ENCODE measurements around the gene NR1H2.

The NR1H2 gene

DNA sequence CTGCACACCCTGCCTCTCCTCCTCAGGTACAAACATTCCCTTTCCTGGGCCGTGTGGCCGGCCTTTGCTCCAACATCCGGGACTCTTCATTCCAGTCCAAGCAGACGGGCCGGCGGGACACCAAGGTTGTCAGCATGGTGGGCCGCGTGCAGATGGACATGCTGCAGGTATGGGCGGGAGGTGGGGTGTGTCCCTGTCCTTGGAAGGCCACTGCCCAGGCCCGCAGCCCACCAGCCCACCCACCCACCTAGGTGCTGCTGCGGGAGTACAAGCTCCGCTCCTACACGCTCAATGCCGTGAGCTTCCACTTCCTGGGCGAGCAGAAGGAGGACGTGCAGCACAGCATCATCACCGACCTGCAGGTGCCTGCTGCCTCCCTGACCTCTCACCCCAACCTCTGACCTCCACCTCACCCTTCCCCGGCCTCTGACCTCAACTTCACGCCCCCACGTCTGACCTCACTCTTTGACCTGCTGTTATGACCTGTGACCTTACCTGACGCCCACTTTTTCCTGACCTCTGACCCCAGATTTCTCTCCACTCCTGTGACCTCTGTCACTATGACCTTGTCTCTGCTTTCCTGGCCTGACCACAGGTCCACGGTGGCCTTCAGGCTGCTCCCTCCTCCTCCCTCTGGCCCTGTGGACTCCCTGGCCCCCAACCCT is 30.0 kb downstream of the NR1H2 start:
- no peak for DNase-seq

DNA sequence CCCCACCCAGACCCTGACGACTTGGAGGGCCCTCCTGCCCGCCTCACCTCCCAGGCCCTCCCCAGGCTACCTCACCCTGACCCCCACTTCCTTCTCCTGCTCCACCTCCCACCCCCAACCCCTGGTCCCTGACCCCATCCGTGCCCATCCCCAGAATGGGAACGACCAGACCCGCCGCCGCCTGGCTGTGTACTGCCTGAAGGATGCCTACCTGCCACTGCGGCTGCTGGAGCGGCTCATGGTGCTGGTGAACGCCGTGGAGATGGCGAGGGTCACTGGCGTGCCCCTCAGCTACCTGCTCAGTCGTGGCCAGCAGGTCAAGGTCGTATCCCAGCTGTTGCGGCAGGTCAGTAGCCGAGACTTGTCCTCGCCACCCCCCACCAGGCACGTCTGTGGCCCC is 30.6 kb downstream of the NR1H2 start:
- DNase-seq = no peak

DNA sequence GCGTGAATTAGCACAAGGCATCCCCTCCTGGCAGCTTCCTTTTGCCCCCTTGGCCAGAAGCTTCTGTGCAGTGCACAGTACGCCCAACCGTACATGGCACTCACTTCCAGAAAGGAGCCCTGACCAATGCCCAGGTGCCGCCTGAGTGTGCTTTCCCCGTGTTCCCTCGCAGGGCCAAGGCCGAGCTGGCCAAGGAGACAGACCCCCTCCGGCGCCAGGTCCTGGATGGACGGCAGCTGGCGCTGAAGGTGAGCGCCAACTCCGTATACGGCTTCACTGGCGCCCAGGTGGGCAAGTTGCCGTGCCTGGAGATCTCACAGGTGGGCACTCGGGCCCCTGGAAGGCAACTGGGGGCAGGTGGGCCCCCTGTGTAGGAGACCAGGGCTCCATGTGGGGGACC is 33.1 kb downstream of the NR1H2 start:
- no peak for DNase-seq

DNA sequence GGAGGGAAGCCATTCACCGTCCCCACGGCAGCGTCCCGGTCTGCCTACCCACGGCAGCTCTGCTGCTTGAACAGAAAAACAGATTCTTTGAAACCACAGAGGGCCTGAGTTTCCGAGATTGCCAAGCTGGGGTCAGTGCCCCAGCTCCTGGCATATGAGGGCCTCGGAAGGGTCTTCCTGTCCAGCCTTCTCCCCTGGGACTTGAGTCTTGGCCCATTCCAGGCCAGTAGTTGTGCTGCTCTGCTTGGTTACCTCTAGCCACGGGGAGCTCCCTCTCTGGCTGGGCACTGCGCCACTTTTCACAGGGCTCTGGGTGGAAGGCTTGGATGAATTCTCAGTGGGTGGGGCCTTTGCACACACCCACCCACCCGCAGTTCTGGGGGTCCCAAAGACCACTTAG is 33.9 kb downstream of the NR1H2 start:
- DNase-seq = no peak

DNA sequence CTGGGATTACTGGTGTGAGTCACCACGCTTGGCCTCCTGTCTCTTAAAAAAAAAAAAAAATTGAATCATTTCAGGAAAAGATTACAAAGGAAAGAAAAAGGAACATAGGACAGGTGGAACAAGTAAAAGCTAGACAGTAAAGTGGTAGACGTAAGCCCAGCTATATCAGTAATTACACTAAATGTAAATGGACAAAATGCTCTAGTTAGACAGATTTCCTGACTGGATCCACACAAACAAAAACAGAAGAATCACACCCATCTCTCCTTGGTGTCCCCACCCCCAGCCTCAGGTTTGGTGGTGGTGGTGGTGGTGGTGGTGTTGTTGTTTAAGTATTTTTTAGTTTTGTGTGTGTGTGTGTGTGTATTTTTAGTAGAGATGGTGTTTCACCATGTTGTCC is 36.2 kb downstream of the NR1H2 start:
- no peak for DNase-seq

DNA sequence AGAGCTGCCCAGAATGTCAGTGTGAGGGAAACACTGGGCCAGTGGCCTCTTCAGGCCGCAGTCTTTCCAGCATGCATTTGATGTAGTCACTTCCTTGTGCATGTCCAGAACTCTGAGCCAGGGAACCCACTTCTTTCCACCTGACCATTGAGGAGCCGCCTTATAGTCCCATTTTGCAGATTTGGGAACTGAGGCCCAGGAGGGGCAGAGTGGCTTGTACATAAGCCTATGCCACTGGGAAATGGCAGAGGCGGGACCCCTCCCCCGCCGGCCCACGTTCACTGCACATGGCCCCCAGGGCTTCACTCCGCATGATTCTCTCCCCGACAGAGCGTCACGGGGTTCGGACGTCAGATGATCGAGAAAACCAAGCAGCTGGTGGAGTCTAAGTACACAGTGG is 36.8 kb downstream of the NR1H2 start:
- no peak for DNase-seq

DNA sequence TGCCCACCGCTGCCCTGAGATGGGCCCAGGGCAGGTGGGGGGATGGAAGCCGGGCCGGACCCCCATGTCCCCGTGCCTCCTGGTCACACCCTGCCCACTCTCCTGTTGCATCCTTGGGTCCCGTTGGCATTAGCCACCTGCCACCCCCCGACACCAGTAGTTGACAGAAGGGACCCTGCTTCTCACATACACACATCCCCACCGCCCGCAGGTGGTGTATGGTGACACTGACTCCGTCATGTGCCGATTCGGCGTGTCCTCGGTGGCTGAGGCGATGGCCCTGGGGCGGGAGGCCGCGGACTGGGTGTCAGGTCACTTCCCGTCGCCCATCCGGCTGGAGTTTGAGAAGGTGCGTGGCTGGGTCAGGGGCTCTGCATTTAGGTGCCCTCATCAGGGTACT is 37.3 kb downstream of the NR1H2 start:
- no peak for DNase-seq

DNA sequence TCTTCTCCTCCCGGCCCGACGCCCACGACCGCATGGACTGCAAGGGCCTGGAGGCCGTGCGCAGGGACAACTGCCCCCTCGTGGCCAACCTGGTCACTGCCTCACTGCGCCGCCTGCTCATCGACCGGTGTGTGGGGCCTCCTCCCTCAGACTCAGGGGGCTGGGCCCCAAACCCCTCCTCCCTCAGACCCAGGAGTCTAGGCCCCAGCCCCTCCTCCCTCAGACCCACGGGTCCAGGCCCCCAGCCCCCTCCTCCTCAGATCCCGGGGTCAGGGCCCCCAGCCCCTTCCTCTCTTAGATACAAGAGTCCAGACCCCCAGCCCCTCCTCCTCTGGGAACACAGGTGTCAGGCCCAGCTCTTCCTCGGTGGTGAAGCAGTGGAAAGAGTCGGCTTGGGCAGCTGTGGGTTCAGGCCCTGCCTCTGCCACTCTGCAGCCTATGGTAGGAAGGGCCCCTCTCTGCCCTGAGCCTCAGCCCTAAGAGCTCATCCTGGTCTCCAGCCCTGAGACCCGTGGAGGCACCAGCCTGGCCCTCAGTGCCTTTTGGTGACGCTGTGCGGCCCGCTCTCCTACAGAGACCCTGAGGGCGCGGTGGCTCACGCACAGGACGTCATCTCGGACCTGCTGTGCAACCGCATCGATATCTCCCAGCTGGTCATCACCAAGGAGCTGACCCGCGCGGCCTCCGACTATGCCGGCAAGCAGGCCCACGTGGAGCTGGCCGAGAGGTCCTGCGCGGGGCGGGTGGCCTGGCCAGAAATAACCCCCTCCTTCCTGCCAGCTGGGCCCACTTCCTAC is 38.8 kb downstream of the NR1H2 start:
- DNase-seq = no peak

DNA sequence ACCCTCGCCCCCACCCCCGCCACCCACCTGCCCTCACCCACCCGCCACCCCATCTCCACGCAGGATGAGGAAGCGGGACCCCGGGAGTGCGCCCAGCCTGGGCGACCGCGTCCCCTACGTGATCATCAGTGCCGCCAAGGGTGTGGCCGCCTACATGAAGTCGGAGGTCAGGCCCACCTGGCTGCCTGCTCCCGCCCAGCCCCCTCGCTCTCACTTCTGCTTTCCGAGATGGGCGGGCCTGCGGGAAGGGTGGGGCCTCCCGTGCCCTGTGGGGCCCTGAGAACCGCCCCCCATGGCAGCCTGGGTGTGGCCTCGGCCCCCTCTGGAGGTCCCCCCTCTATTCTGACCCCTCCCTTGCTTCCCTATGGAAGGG is 39.4 kb downstream of the NR1H2 start:
- no peak for DNase-seq

DNA sequence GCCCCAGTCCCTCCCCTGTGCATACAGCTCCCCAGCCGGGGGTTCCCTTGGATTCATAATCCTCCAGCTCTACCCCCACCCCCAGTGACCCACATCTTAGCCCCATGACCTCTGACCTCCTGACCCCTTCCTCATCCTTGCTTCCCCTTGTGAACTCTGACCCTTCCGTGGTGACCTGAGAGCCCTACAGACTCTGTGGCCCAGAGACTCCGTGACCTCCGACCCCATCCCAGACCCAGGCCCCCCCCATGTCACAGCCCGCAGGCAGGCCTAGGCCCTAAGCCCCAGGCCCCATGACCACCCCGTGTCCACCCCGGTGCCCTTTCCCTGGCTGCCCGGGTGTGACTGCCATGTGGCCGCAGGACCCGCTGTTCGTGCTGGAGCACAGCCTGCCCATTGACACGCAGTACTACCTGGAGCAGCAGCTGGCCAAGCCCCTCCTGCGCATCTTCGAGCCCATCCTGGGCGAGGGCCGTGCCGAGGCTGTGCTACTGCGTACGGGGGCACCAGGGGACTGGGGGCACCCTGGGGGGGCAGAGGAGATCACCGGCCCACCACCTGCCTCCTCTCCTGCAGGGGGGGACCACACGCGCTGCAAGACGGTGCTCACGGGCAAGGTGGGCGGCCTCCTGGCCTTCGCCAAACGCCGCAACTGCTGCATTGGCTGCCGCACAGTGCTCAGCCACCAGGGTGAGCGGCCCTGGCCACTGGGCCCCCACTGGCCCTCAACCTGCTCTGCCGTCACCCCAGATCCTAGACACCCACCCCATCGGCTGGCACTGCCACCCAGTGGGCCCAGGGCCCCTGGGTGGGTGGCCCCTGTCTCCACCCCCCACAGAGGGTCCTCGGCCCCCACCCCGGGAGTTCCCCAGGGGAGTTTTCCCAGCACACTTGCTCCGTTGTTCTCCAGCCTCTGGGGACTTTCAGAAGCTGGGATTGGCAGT is 40.0 kb downstream of the NR1H2 start:
- DNase-seq = no peak

DNA sequence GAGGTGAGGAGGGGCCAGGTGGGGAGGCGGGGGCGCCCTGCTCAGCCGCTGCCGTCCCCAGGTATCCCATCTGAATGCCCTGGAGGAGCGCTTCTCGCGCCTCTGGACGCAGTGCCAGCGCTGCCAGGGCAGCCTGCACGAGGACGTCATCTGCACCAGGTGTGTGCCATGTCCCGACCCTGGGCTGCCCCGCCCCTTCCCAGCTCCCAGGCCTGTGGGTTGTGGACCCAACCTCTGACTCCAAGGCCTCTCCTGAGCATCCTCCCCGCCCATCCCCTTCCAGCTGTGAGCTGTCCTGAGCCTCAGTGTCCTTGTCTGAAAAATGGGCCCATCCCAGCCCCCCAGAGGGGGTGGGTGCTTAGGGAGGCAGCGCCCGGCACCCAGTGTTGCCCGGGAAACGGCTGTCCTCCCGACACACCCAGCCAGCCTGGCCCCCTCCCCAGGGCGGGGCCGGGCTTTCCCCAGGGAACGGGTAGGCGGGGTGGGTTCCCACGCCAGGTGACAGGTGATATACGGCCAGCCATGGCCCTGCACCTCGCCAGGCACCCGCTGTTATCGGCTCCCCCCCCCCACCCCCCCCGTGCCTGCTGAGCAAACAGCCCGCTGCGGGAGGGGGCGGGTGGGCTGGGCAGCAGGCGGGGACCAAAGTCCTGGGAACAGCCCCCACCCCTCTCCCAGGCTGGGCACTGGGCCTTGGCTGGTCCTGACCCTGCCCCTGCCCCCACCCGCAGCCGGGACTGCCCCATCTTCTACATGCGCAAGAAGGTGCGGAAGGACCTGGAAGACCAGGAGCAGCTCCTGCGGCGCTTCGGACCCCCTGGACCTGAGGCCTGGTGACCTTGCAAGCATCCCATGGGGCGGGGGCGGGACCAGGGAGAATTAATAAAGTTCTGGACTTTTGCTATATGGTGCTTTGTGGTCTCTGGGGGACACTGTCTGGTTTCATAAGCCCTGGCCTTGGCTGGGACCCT is 41.1 kb downstream of the NR1H2 start:
- no peak for DNase-seq

DNA sequence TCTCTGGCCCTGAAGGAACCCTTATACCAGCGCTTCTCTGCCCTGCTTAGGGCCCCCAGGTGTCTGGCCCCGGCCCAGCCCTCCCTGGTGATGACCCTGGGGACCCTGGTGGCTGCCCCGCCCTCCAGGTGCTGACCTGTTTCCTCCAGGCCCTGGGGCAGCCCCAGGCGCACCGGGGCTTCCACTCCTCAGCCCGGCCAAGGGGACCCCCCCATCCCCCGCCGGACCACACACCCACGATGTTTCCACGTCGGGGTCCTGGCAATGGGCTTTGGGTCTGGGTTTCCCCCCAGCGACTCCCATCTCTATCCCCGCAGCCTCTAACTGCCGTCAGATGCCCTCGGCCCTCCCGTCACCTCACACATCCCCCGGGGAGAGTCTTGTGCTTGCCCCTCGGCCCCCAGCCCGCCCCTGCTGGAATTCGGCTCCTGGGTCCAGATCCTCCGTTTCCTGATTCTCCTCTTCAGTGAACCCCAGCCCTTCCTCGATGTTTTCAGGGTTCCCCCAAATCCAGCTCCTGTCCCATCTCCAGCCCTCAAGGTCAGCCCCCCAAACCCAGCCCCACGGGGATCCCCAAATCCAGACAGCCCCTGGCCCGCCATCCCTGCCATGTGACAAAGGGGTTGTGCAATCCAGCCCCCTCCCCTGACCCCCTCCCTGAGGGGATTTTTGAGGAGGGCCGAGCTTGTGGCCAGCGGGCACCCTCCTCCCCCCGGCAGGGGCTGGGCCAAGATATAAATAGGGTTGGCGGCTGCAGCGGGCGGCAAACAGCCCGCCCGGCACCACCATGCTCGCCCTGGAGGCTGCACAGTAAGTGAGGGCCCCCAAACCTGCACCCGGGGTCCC is 42.1 kb downstream of the NR1H2 start, which contains the start of gene SPIB:
SPIB (plus strand) TSS at position 763 of the 846 bp plus-strand sequence; CDS start at position 788, 25 bp downstream.
- no peak for DNase-seq

DNA sequence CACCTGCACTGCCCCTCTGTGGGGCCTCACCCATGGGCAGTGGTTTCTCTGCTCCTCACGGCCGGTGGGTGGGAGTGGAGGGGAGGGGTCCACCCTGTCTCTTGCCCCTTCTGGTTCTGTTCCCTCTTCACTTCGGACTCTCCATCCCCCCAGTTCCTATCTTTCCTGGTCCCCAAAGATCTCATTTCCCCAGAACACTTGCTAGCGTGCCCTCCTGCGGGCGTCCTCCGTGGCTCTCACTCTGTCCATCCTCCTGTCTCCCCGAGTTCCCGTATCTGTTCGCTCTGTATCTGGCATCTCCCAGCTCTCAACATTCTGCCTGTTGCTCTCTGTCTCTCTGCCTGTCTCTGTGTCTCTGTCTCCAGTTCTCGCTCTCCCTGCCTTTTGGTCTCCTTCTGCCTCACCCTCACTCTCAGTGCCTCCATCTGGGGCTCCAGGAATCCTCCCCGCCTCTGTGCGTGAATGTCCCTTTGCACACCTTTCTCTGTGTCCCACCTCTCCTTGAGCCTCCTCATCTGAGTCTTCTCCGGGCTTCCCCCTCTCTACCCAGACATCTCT is 42.8 kb downstream of the NR1H2 start:
- DNase-seq = no peak

DNA sequence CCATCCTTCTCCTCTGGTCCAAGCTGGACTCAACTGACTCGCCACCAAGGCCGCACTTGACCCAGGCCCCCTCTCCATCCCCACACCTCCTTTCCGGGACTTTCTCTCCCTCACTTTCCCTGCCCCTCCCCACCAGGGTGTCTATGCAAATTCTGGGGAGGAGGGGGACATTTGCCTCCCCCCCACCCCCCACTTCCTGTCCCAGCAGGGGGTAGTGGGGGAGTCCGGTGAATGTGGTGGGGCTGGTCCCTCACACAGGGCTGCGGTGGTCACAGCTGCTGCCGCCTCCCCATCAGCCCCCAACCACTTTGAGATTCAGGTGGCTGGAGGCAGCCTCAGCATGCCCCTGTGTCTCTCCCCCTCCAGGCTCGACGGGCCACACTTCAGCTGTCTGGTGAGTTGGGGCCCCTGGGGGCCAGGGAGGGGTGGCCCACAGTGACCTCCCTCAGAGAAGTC is 43.4 kb downstream of the NR1H2 start:
- DNase-seq = no peak

DNA sequence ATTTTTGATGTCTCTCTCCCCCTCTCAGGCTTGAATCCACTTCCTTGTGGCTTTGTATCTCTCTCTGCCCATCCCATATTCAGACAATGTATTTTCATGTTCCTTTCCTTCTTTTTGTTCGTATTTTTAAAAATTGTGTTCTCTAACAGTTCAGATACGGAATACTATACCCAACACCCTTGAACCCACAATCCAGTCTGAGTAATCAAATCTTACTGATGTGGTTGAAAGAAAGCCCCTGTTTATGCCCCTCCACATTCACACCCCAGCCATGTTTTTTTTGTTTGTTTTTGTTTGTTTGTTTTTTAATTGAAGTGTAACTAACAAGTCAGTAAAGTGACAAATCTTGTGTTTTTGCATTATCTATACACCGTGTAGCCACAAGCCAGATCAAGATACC is 43.9 kb downstream of the NR1H2 start:
- DNase-seq = no peak

DNA sequence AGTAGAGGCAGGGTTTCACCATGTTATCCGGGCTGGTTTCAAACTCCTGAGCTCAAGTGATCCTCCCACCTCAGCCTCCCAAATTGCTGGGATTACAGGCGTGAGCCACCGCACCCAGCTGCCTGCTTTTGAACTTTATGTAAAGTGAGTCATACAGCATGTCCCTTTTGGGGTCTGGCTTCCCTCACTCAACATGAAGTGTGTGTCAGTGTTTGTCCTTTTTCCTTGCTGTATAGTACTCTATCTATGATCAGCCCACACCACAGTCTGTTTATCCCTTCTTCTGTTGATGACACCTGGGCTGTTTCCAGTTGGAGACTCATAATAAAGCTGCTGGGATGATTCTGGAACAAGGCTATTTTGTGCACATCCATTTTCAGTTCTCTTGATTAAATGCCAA is 44.6 kb downstream of the NR1H2 start:
- DNase-seq = no peak

DNA sequence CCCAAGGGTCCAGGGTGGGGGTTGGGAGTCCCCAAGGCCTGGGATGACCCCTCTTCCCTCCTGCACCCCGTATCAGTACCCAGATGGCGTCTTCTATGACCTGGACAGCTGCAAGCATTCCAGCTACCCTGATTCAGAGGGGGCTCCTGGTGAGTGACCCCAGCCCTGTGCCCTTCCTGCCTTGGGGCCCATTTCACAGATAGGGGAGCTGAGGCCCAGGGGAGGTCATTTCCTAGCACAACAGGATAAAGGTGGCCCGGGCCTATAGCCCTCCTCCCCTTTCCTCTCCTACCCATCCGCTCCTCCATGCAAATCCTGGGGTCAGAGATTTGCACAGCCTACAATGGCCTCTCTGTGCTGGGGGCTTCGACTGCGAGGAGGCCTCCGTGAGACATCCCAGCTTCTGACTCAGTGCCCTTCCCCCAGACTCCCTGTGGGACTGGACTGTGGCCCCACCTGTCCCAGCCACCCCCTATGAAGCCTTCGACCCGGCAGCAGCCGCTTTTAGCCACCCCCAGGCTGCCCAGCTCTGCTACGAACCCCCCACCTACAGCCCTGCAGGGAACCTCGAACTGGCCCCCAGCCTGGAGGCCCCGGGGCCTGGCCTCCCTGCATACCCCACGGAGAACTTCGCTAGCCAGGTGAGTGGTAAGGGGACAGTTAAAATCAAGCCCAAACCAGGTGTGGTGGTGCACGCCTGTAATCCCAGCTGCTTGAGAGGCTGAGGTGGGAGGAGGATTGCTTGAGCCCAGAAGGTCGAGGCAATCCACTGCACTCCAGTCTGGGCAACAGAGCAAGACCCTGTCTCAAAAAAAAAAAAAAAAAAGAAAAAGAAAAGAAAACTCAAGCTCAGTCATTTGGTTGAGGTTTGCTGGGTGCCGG is 46.4 kb downstream of the NR1H2 start:
- DNase-seq = no peak

DNA sequence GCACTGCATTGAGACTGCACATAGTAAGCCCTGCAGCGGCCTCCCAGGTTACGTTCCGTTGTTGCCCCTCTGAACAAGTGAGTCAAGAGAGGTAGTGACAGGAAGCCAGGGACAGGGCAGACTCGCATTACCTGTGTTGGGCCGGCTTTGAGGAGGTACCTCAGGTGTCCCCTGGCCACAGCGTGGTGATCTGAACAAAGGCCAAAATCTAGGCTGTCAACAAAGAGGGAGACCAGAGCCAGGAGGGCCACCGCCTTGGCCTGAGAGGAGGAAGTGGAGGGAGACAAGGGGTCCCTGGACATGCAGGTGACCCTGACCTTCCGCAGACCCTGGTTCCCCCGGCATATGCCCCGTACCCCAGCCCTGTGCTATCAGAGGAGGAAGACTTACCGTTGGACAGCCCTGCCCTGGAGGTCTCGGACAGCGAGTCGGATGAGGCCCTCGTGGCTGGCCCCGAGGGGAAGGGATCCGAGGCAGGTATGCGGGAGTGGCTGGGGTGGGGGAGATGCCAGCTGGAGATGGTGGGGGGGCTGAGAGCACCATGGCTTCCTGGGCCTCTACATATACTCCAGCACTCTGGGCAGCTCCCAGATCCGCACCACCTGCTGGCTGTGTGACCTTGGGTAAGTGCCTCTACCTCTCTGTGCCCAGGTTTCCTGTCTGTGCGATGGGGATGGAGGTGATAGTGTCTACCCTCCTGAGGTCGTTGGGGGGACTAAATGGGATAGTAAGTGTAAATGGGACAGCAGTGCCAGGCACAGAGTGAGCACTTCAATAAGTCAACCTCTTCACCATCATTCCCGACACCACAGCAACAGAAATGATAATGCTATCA is 47.2 kb downstream of the NR1H2 start:
- DNase-seq = no peak

DNA sequence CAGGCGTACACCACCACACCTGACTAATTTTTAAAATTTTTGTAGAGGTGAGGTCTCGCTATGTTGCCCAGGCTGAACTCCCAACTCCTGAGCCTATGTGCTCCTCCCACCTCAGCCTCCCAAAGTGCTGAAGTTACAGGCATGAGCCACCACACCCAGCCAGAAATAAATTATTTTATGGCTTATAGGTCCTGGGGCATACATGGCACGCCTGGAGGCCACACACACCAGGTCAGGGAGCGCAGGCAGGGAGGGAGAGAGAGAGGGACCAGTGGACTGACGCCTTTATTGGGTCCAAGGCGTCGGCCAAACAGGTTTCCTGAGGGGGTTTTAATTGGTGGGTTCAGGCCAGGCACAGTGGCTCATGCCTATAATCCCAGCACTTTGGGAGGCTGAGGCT is 49.3 kb downstream of the NR1H2 start:
- DNase-seq = no peak

Data from NCI-H2171 (cell line).